A673 (cell line): Measurements from ENCODE around the gene CHRNA3.

Experiments used
- EZH2 ChIP-seq: fragments of 200-600 bp; sonication (generic); IDR thresholded peaks from 2 replicates; pipeline ENCODE4 v1.6.1; 2017; ENCODE audit warnings: borderline replicate concordance, low read depth, mild to moderate bottlenecking, mixed read lengths, antibody characterized with exemption, low read length; ENCODE audit not compliant: poor library complexity, severe bottlenecking
- TF ChIP-seq, protein P1 (sequence below): fragments of 300-800, 200-600 bp; sonication (generic); conservative IDR thresholded peaks from 2 replicates; pipeline ENCODE4 v1.5.1; 2017; ENCODE audit warnings: low read depth, mild to moderate bottlenecking, antibody characterized with exemption, low read length, moderate library complexity, mixed read lengths

DNA sequence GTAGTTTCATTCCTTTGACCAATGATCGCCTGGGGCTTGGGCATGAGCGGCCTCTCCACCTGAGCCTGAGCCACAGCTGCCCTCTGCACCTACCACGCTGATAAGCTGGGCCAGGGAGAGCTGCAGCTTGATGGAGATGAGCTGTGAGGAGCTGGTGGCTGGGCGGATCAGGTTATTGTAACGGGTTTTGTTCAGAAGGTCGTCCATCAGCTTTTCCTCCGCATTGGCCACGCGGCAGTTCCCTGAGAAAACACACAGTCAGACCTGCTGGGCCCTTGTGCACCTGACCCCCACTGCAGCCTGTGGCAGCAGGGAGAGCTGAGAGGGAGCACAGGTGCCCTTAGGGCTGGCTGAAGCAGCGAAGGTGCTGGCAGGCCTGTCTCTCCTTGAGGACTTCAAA is 14.6 kb upstream of the CHRNA3 start:
- TF ChIP-seq, protein P1, sequence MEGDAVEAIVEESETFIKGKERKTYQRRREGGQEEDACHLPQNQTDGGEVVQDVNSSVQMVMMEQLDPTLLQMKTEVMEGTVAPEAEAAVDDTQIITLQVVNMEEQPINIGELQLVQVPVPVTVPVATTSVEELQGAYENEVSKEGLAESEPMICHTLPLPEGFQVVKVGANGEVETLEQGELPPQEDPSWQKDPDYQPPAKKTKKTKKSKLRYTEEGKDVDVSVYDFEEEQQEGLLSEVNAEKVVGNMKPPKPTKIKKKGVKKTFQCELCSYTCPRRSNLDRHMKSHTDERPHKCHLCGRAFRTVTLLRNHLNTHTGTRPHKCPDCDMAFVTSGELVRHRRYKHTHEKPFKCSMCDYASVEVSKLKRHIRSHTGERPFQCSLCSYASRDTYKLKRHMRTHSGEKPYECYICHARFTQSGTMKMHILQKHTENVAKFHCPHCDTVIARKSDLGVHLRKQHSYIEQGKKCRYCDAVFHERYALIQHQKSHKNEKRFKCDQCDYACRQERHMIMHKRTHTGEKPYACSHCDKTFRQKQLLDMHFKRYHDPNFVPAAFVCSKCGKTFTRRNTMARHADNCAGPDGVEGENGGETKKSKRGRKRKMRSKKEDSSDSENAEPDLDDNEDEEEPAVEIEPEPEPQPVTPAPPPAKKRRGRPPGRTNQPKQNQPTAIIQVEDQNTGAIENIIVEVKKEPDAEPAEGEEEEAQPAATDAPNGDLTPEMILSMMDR: no peak
- TF ChIP-seq EZH2: no peak
